Measurements from ENCODE around the gene IL5.
"Not testable (repeated sequence)": the region's sequence is repeated elsewhere in the genome, so short reads cannot be mapped to it uniquely, and the experiment has no call there.

The IL5 gene

GRCh38 chr5:132528866-132529634 is 14.3 kb downstream of the IL5 start:
- DNase-seq (ENCODE audit: low read depth), result no peak

GRCh38 chr5:132528021-132528420 is 15.3 kb downstream of the IL5 start:
- DNase-seq (ENCODE audit: low read depth), result no peak

- no peak for DNase-seq (ENCODE audit: low read depth)
Observed at GRCh38 chr5:132526974-132527564, 16.3 kb downstream of the IL5 start.

GRCh38 chr5:132526290-132526973 is 16.9 kb downstream of the IL5 start:
- no peak for DNase-seq (ENCODE audit: low read depth)

- DNase-seq (ENCODE audit: low read depth), result no peak
Observed at GRCh38 chr5:132525299-132525724, 18.0 kb downstream of the IL5 start.

- not testable (repeated sequence) for DNase-seq (ENCODE audit: low read depth)
Observed at GRCh38 chr5:132524877-132525276, 18.4 kb downstream of the IL5 start.

- not testable (repeated sequence) for DNase-seq (ENCODE audit: low read depth)
Observed at GRCh38 chr5:132522067-132522466, 21.3 kb downstream of the IL5 start.

- not testable (repeated sequence) for DNase-seq (ENCODE audit: low read depth)
Observed at GRCh38 chr5:132513618-132514336, 29.5 kb downstream of the IL5 start.

- no peak for DNase-seq (ENCODE audit: low read depth)
Observed at GRCh38 chr5:132510076-132510475, 33.2 kb downstream of the IL5 start.

GRCh38 chr5:132506094-132506692 is 37.1 kb downstream of the IL5 start:
- DNase-seq (ENCODE audit: low read depth), result no peak

GRCh38 chr5:132505641-132506040 is 37.7 kb downstream of the IL5 start:
- DNase-seq (ENCODE audit: low read depth), result no peak

GRCh38 chr5:132504746-132505145 is 38.6 kb downstream of the IL5 start:
- DNase-seq (ENCODE audit: low read depth), result no peak

GRCh38 chr5:132503244-132503643 is 40.1 kb downstream of the IL5 start:
- DNase-seq (ENCODE audit: low read depth), result no peak

GRCh38 chr5:132501961-132502931 is 41.1 kb downstream of the IL5 start:
- no peak for DNase-seq (ENCODE audit: low read depth)

- no peak for DNase-seq (ENCODE audit: low read depth)
Observed at GRCh38 chr5:132501629-132501956, 41.7 kb downstream of the IL5 start.

GRCh38 chr5:132500931-132501628 is 42.2 kb downstream of the IL5 start:
- DNase-seq (ENCODE audit: low read depth), result peak; percentile 57

- DNase-seq (ENCODE audit: low read depth), result no peak
Observed at GRCh38 chr5:132500244-132500930, 42.9 kb downstream of the IL5 start.

GRCh38 chr5:132499440-132500243 is 43.7 kb downstream of the IL5 start:
- no peak for DNase-seq (ENCODE audit: low read depth)
